Amniotic epithelial cell (primary cell): ENCODE results near the gene ZNF148.

ENCODE experiments used
- DNase-seq: peaks from one replicate; pipeline ENCODE4 v3.0.0-alpha.2; 2010; ENCODE audit warnings: low read depth

The ZNF148 gene

DNA sequence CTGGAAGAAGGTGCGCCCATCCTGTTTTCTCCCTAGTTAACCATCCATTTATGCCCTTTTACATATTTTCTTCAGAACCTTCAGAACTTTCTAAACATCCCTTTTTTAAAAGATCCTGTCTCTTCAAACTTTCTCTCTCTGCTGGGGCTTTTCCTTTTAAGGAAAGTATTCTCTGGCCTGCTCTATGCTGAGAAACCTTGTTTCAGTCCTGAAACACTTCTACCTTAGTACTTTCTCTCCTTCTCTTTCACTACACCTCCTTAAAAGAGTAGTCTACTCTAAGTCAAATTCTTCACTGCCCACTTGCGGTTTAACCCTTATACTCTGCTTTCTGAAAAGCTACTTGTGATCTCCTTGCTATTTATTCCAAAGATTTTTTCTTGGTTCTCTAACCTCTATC lies 97.0 kb downstream of the ZNF148 start:
- DNase-seq: no peak

DNA sequence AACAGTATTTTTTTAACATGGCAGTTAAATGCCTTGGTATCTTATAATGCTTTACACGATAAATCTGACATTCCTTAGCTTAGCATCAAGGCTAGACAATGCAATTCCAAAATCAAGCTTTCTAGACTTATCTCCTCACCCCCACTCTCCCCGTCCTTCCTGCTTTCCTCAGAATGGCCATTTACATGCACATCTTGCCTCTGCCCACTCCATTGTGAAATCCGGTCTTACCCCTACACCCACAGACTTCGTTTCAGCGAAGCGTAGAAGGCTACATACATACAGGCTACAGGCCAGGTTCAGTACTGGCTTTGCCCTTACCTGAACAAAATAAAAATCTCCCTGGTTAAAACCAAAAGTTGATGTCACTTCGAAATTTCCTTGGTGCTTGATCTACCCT lies 104.0 kb downstream of the ZNF148 start:
- peak; percentile 33 for DNase-seq

DNA sequence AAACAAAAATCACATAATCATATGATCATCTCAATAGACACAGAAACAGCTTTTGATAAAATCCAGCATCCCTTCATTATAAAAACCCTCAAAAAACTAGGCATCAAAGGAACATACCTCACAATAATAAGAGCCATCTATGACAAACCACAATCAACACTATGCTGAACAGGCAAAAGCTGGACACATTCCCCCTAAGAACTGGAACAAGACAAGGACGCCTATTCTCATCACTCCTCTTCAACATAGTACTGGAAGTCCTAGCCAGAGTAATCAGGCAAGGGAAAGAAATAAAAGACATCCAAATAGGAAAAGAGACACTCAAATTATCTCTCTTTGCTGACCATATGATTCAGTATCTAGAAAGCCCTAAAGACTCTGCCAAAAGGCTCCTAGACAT lies 107.7 kb downstream of the ZNF148 start:
- no peak for DNase-seq

DNA sequence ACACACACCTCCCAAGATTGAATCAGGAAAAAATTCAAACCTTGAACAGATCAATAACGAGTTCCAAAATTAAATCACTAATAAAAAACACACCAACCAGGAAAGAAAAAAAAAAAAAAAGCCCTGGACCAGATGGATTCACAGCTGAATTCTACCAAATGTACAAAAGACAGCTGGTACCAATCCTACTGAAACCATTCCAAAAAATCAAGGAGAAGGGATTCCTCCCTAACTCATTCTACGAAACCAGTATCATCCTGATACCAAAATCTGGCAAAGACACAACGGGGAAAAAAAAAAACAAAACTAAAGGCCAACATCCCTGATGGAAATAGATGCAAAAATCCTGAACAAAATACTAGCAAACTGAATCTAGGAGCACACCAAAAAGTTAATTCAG lies 108.2 kb downstream of the ZNF148 start:
- DNase-seq: no peak

DNA sequence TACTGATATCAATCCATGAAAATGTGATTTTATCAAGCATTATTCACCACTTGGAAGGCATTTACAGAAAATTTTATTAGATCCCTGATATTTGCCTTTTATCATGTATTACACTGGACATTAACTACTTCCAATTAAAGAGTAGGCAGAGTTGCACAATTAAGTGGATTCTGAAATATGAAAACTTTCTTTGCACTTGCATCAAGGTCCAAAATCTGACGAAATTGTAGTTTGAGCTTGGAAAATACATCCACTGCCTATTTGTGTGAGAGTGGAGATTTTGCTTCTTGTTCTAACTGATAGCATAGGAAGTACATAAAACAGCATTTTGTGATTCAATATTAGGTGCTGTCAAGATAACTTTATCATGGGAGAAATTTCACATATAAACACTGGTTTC lies 113.0 kb downstream of the ZNF148 start:
- DNase-seq: peak; percentile 10

DNA sequence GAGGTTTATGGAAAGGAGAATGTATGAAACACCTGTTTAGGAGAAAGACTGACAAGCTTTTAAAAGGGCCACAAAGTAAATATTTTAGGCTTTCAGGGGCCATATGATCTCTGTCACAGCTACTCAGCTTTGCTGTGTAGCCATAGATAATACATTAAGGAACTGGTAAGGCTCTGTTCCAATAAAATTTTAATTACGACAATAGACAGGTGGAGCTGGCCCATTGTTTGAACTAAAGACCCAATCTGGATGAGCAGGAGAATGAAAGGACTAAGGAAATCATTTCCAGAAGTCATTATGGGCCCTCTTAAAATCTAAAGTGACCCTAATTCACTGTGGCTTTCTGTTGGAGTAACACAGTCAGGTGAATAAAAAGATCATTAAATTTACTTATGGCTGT lies 114.1 kb downstream of the ZNF148 start:
- no peak for DNase-seq

DNA sequence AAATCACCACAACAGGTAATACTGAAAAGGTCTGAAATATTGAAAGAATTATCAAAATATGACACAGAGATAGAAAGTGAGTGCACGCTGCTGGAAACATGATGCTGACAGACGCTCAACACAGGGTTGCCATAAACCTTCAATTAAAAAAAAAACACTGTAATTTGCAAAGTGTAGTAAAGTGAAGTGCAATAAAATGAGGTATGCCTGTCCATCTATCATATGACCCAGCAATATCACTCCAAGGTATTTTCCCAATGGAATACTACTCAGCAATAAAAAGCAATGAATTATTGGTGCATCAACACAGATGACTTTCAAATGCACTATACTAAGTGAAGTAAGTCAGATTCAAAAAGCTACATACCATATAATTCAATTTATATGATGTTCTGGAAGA lies 115.0 kb downstream of the ZNF148 start:
- no peak for DNase-seq

DNA sequence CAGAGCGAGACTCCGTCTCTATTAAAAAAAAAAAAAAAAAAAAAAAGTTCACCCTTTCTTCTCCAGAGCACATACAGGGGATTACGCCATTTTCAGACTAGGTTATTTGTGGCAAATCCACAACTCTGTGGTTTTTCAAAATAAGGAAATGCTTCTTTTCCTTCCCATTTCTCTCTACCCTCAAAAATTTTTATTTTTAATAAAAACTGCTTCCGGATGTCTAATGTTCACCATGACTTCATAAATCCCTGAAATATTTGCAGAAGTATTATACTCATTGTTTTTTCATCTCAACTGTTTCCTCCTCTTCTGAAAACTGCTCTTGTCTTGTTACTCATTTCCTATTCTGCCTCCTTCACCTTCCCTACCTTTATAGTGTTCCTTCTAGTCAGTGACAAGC lies 117.6 kb downstream of the ZNF148 start:
- no peak for DNase-seq

DNA sequence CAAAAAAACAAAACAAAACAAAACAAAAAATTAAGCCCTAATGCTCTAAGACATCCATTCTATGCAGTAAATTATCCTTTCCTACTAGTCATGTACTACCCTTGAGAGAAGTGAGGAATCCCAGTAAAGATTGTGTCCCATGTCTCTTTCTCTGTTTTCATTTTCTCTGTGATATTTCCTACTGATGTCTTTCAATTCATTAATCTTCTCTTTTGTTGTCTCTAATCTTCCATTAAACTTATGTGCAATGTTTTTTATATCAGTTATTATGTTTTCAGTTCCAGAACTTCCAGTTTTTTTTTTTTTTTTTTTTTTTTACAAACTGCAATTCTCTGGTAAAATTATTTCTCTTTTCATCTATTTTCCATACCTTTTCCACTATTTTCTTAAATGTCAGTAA lies 118.5 kb downstream of the ZNF148 start:
- no peak for DNase-seq

DNA sequence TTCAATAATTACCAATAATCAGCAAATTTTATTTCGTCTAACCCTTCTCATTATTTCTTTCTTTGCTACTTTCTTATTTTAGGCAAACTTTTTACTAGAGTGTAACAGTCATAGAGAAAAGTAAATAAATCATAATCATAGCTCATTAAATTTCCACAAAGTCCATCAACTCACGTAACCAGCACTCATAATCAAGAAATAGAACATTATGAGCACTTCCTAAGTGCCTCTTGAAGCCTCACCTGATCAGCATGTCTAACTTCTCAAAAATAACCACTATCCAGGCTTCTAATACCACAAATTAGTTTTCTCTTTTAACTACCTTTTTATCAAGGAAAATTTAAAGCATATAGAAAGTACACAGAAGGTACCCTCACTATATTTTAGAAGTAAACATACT lies 124.2 kb downstream of the ZNF148 start:
- no peak for DNase-seq

DNA sequence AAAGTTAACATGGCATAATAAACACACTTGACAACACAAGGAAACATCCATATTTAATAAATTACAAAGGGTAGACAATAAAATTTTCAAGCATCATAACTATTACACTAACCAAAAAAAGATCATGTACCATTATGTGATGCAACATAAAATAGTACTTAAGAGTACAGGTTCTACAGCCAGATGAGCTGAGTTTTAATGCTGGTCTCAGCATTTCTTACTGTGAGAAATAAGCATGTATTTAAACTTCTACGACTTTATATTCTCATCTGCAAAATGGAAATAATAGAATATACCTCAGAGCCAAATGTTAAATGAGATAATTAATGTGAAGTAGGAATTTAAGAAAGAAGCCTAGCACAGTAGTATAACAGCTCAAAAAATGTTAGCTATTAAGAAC lies 128.9 kb downstream of the ZNF148 start:
- DNase-seq: no peak

DNA sequence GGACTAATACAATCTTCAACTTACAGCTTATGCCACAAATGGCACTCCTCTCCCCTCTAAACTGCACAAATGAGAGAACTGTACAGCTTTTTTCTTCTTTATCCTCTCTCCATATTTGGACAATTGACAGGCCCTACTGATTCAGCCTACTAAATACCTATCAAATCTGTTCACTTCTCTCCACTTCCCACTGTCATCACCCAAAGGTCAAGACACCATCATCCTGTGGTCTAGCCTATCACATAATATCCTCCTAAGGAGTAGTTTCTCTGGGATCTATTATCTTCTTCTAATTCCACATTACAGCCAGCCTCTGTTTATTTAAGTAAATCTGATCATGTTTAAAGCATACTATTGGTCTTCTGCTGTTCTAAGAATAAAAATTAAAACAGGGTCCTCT lies 129.6 kb downstream of the ZNF148 start:
- DNase-seq: peak; percentile 21

DNA sequence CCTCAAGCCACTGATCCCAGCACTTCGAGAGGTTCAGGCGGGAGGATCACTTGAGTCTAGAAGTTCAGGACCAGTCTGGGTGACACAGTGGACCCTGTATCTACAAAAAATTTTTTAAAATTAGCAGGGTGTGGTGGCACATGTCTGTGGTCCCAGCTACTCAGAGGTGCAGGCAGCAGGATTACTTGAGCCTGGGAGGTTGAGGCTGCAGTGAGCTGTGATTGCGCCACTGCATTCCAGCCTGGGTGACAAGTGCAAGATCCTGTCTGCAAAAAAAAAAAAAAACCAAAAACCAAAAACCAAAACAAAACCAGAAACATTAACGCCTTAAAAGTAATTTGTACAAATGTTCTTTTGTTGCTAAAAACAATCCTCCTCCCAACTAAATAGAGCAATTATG lies 134.6 kb downstream of the ZNF148 start:
- peak; percentile 46 for DNase-seq

DNA sequence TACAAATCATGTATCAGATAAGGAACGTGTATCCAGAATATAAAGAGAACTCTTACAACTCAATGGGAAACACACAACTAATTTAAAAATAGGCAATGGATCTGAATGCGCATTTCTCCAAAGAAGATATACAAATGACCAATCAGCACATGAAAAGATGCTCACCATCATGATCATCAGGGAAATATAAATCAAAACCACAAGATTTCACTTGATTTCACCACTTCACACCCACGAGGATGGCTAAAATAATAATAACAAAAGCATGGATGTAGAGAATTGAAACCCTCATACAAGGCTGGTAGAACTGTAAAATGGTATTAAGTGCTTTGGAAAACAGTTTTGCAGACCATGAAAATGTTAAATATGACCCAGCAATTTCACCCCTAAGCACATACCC lies 135.9 kb downstream of the ZNF148 start:
- DNase-seq: no peak

DNA sequence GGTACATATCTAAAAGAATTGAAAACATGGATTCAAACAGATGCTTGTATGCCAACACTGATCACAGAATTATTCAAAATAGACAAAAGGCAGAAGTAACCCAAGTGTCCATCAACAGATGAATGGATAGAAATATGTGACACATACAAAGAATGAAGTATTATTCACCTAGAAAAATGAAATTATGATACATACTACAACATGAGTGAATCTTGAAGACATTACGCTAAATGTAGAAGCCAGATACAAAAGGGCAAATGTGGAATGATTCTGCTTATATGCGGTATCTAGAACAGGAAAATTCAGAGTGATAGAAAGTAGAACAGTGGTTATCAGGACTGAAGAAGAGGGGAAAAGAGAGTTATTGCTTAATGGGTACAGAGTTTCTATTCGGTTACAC lies 136.4 kb downstream of the ZNF148 start:
- DNase-seq: no peak

DNA sequence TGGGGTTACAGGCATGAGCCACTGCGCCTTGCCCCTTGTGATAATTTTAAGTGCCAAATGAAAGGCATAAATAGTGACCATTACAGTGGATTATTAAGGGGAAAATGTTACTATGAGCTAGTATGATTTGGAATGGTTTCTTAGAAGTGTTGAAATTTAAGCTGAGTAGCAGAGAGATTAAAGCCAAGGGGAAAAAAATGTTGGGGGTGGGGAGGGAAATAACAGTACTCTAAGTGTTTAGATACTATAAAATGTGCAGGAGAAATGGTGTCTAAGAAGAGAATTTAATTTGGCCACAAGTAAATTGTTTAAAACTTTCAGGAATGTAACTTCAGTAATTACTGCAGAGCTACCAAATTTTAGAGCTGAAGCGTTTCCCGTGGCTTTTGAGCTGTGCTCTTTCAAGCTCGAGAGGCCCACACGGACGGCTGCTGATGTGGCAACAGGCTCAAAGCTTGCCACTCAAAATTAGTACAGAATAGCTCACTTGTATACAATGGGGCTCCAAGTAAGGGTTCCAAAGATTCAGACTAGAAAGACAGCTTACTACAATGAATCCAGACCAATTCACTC lies 138.7 kb downstream of the ZNF148 start:
- DNase-seq: peak; percentile 48

DNA sequence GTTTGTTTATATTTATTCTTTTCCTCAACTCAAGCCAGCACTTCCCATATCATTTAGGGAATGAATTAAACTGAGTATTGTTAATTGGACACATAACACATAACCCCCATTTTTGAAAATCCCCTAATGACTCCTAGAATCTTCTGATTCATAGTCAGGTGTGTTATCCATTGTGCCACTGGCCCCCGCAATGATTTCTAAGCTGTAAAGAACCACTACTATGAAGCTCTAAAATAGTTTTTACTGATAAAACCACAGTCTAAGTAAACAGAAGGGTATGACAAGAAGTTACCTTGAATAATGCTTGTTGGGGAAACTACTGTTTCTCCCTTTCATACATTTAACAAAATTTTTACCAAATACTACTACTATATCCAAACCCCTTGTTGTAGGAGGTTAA lies 140.3 kb downstream of the ZNF148 start:
- no peak for DNase-seq

DNA sequence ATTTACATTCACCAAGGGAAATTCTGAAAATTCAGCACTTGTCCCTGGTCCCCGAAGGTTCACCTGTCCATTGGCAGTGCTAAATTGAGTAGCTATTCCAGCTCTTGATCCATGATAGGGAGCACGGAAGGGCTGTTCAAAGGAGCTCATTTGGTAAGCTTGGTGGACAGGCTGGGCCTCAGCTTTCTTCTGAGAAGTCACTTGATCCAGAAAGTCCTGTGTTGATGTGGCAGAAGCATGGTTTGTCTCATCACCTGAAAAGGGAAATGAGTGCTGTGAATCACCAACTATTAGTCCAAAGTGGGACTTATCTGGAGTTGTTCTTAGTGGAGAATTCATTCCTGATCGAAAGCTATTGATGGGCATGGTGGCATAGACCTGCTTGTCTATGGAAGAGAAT lies 142.7 kb downstream of the ZNF148 start:
- DNase-seq: no peak

DNA sequence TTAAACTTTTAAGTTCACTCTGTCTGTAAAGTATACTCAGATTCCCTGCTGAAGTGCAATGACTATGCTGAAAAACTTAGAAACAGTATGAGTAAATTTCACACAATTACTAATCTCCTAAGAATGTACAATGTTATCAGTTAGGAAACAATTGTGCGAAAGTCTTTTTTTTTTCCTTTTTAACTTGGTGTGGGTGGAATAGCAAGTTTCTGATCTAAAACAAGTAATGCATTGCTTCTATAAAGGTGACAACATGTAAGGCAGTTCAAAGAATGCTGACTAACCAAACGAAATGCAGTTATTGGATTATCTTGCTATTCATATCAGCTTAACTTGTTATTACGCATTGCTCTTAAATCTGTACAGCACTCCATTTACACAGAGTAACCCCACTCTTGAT lies 143.2 kb downstream of the ZNF148 start:
- DNase-seq: peak; percentile 82

DNA sequence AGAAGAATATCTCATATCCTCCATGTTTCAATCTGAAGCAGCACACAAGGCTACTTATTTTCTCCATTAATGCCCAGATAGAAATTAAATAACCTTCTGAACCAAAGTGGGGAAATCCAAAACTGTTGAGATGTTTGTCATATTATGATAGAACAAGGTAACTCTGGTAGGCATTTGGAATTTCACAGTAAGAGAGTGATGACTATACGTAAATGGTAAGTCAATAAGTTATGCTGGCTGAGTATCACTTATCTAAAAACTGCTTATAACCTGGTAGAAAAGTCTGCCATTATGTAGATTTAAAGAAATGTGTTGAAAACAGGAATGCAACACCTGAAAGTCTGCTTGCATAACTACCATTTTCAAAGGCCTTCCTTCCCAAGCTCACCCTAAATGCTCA lies 145.4 kb downstream of the ZNF148 start:
- DNase-seq: no peak

DNA sequence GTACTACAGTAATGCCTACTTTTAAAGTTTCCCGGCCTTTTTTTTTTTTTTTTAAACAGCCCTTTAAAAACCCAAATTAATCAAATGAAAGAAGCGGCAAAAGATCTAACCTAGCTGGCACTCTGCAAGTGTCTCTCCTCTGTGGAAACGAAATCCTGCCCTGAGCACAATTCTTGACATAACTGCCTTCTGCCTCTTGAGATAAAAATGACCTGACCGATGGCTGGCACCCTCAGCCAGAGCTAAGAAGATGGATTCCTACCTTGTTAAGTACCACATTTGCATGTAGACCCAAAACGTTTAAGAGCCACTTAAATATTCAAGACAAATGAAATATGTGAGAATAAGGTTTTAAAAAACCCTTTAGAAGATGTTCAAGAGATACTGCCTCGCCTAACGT lies 146.0 kb downstream of the ZNF148 start:
- DNase-seq: no peak

DNA sequence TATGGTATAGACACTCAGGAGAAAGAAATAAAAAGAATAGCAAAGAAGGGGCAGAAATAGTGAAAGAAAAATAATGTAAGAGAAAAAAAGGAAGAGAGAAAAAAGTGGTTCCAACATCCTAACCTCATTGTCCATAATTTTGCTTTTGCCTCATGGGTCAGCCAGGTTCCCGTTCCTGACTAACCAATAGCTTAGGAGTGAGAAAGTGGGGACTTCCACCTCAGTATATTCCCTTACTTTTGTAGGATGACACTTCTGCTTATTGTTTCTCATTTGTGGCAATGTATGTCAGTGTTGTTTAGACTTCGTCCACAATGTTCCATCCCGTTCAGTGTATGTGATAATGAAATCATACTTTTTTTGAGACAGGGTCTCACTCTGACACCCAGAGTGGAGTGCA lies 153.3 kb downstream of the ZNF148 start:
- DNase-seq: no peak

DNA sequence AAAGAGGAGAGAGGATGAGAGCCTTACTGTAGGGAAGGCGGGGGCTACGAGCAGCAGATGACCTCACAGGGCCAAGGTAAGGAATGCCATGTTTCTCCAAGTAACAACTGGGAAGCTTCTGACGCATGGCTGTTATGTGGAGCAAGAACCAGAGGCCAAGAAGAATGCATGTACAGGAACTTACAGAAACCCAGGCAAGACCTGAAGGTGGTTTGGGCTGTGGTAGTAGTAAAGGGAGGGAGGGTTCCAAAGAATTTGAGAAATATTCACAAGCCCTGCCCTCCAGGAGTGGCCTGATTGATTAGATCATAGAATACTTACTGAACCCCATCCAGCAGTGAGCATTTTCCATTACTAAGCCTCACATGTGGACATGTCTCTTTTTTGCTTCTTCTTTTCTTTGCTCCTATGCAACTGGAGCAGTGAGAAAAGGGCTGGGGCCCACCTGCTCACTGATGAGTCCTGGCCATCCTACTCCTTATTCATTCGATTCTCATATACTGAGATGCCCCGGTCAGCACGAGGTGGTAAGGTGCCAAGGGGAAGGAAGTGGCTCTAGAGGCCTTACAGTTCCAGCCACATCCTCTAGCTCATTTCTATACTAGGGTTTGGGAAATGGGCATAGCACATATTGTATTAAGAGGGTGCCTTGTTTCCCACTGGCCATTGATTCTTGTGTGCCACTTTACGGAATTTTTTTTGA lies 154.2 kb downstream of the ZNF148 start:
- DNase-seq: peak; percentile 87

DNA sequence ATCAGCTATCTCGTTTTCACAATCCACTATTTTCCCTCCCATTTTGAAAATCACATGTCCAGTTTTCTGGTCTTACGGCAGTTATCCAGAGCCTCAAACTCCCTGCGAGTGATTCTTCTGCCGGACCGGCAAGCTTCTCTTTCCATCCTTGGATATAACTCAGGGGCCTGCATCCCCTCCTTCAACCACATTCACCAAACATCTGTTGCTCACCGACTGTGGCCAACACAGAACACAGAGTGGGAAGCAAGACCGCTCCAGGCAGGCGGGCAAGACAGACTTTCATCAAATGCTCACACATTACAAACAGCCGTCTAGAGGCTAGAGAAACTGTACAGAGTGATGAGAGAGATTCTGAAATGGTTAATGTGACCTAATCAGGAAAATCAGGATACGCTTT lies 154.9 kb downstream of the ZNF148 start:
- no peak for DNase-seq
